ENCODE results near the gene CRACR2A.

GRCh38 chr12:3565985-3566384 is 186.9 kb downstream of the CRACR2A start:
- TF ChIP-seq CTCF (IDR thresholded peaks at IDR 0.05) (no peak), POLR2AphosphoS5 (IDR thresholded peaks at IDR 0.05; ENCODE audit: insufficient read depth in 1 of 2, low read depth in 1 of 2) (no peak), POLR2A (IDR thresholded peaks at IDR 0.05) (no peak)
